ENCODE data around the gene RASGRP1.

- no peak for TF ChIP-seq POLR2A (IDR thresholded peaks at IDR 0.05)
- TF ChIP-seq, protein P1, sequence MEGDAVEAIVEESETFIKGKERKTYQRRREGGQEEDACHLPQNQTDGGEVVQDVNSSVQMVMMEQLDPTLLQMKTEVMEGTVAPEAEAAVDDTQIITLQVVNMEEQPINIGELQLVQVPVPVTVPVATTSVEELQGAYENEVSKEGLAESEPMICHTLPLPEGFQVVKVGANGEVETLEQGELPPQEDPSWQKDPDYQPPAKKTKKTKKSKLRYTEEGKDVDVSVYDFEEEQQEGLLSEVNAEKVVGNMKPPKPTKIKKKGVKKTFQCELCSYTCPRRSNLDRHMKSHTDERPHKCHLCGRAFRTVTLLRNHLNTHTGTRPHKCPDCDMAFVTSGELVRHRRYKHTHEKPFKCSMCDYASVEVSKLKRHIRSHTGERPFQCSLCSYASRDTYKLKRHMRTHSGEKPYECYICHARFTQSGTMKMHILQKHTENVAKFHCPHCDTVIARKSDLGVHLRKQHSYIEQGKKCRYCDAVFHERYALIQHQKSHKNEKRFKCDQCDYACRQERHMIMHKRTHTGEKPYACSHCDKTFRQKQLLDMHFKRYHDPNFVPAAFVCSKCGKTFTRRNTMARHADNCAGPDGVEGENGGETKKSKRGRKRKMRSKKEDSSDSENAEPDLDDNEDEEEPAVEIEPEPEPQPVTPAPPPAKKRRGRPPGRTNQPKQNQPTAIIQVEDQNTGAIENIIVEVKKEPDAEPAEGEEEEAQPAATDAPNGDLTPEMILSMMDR (IDR thresholded peaks at IDR 0.05), result no peak
Observed at GRCh38 chr15:38533416-38533915, 31.1 kb downstream of the RASGRP1 start.
